Measurements from ENCODE around the gene CHIT1.
"Not testable (repeated sequence)": the region's sequence is repeated elsewhere in the genome, so short reads cannot be mapped to it uniquely, and the experiment has no call there.

The CHIT1 gene

GRCh38 chr1:203239526-203240305, 10.2 kb upstream of the CHIT1 start:
- DNase-seq: no peak
- Mint-ChIP-seq H3K4me3 (no peak overlapping the region), H3K4me1 (no peaks in the 10 kb centered on the region), H3K27me3 (peaks cover 35% of the 10 kb centered on the region), H3K27ac (no peak overlapping the region), H3K9me3 (peaks cover 17 to 26% of the 10 kb centered on the region in 2 donors)
- ATAC-seq: no peak

GRCh38 chr1:203239081-203239480, 9.6 kb upstream of the CHIT1 start:
- no peak overlapping the region for H3K4me3 Mint-ChIP-seq
- H3K9me3 Mint-ChIP-seq: peaks cover 20 to 31% of the 10 kb centered on the region in 2 donors
- peaks cover 37% of the 10 kb centered on the region for H3K27me3 Mint-ChIP-seq
- ATAC-seq (no peak), DNase-seq (no peak)
- H3K4me1 Mint-ChIP-seq: no peaks in the 10 kb centered on the region
- no peak overlapping the region for H3K27ac Mint-ChIP-seq

- no peak for DNase-seq
- Mint-ChIP-seq H3K4me3 (no peak overlapping the region), H3K27ac (peak overlapping the region in 1 of 2 donors; percentile 23), H3K4me1 (no peaks in the 10 kb centered on the region), H3K27me3 (peaks cover 43% of the 10 kb centered on the region), H3K9me3 (peaks cover 25 to 37% of the 10 kb centered on the region in 2 donors)
- no peak for ATAC-seq
Measured at GRCh38 chr1:203238535-203238934, 9.1 kb upstream of the CHIT1 start.

- not testable (repeated sequence) for ATAC-seq, DNase-seq, H3K4me1 Mint-ChIP-seq, H3K4me3 Mint-ChIP-seq, H3K27ac Mint-ChIP-seq
- peaks cover 25 to 38% of the 10 kb centered on the region in 2 donors for H3K9me3 Mint-ChIP-seq
- peaks cover 33% of the 10 kb centered on the region for H3K27me3 Mint-ChIP-seq
Measured at GRCh38 chr1:203234901-203235300, 5.4 kb upstream of the CHIT1 start.

GRCh38 chr1:203228670-203229069, 803 bp downstream of the CHIT1 start:
- ATAC-seq: no peak
- H3K4me1 Mint-ChIP-seq: no peaks in the 10 kb centered on the region
- DNase-seq: no peak
- no peak overlapping the region for H3K4me3 Mint-ChIP-seq
- H3K27me3 Mint-ChIP-seq: peaks cover 22% of the 10 kb centered on the region
- H3K27ac Mint-ChIP-seq: no peak overlapping the region
- peaks cover 2 to 3% of the 10 kb centered on the region in 2 donors for H3K9me3 Mint-ChIP-seq

GRCh38 chr1:203227371-203228083, 1.9 kb downstream of the CHIT1 start:
- no peaks in the 10 kb centered on the region for H3K4me1 Mint-ChIP-seq
- no peak overlapping the region for H3K27ac Mint-ChIP-seq
- no peak for ATAC-seq
- no peaks in the 10 kb centered on the region for H3K9me3 Mint-ChIP-seq
- peaks cover 13% of the 10 kb centered on the region for H3K27me3 Mint-ChIP-seq
- no peak overlapping the region for H3K4me3 Mint-ChIP-seq
- no peak for DNase-seq

GRCh38 chr1:203225071-203225470, 4.4 kb downstream of the CHIT1 start:
- no peak for DNase-seq
- Mint-ChIP-seq H3K9me3 (no peaks in the 10 kb centered on the region), H3K27me3 (peaks cover 13% of the 10 kb centered on the region), H3K4me3 (no peak overlapping the region), H3K27ac (peak overlapping the region in 1 of 2 donors; percentile 54), H3K4me1 (no peaks in the 10 kb centered on the region)
- ATAC-seq: no peak

- no peaks in the 10 kb centered on the region for H3K9me3 Mint-ChIP-seq
- H3K27me3 Mint-ChIP-seq: peaks cover 11% of the 10 kb centered on the region
- H3K27ac Mint-ChIP-seq: no peak overlapping the region
- DNase-seq (no peak), ATAC-seq (no peak)
- H3K4me1 Mint-ChIP-seq: no peaks in the 10 kb centered on the region
- H3K4me3 Mint-ChIP-seq: no peak overlapping the region
Measured at GRCh38 chr1:203223012-203223775, 6.3 kb downstream of the CHIT1 start.

- Mint-ChIP-seq H3K27ac (no peak overlapping the region), H3K27me3 (peaks cover 27% of the 10 kb centered on the region), H3K9me3 (no peaks in the 10 kb centered on the region), H3K4me3 (no peak overlapping the region), H3K4me1 (peaks cover 3% of the 10 kb centered on the region)
- DNase-seq (no peak), ATAC-seq (no peak)
Measured at GRCh38 chr1:203219934-203220333, 9.5 kb downstream of the CHIT1 start.

GRCh38 chr1:203219171-203219570, 10.3 kb downstream of the CHIT1 start:
- ATAC-seq (no peak), DNase-seq (no peak)
- no peaks in the 10 kb centered on the region for H3K9me3 Mint-ChIP-seq
- H3K27ac Mint-ChIP-seq: no peak overlapping the region
- peaks cover 27% of the 10 kb centered on the region for H3K27me3 Mint-ChIP-seq
- H3K4me3 Mint-ChIP-seq: no peak overlapping the region
- peaks cover 5% of the 10 kb centered on the region for H3K4me1 Mint-ChIP-seq

GRCh38 chr1:203217668-203218067, 11.8 kb downstream of the CHIT1 start:
- peaks cover 27% of the 10 kb centered on the region for H3K27me3 Mint-ChIP-seq
- DNase-seq (no peak), ATAC-seq (no peak)
- peaks cover 5% of the 10 kb centered on the region for H3K4me1 Mint-ChIP-seq
- H3K4me3 Mint-ChIP-seq: no peak overlapping the region
- no peak overlapping the region for H3K27ac Mint-ChIP-seq
- H3K9me3 Mint-ChIP-seq: no peaks in the 10 kb centered on the region

GRCh38 chr1:203217139-203217655, 12.3 kb downstream of the CHIT1 start:
- DNase-seq (no peak), ATAC-seq (no peak)
- Mint-ChIP-seq H3K4me1 (peaks cover 5% of the 10 kb centered on the region), H3K4me3 (no peak overlapping the region), H3K27me3 (peaks cover 27% of the 10 kb centered on the region), H3K9me3 (no peaks in the 10 kb centered on the region), H3K27ac (no peak overlapping the region)

GRCh38 chr1:203216274-203217138, 13.0 kb downstream of the CHIT1 start:
- DNase-seq: peak; percentile 49 to 62
- Mint-ChIP-seq H3K27ac (peak overlapping the region in 1 of 2 donors; percentile 21), H3K9me3 (no peaks in the 10 kb centered on the region), H3K4me3 (no peak overlapping the region), H3K27me3 (peaks cover 27% of the 10 kb centered on the region), H3K4me1 (peaks cover 5% of the 10 kb centered on the region)
- ATAC-seq: peak; percentile 65

GRCh38 chr1:203215573-203215972, 13.9 kb downstream of the CHIT1 start:
- Mint-ChIP-seq H3K27ac (no peak overlapping the region), H3K4me3 (no peak overlapping the region), H3K9me3 (no peaks in the 10 kb centered on the region), H3K4me1 (peaks cover 5% of the 10 kb centered on the region), H3K27me3 (peaks cover 27% of the 10 kb centered on the region)
- DNase-seq (no peak), ATAC-seq (no peak)

- ATAC-seq (no peak), DNase-seq (no peak)
- H3K27me3 Mint-ChIP-seq: peaks cover 27% of the 10 kb centered on the region
- peak overlapping the region in 1 of 2 donors; percentile 54 for H3K27ac Mint-ChIP-seq
- no peaks in the 10 kb centered on the region for H3K9me3 Mint-ChIP-seq
- H3K4me1 Mint-ChIP-seq: peaks cover 5% of the 10 kb centered on the region
- no peak overlapping the region for H3K4me3 Mint-ChIP-seq
Measured at GRCh38 chr1:203214871-203215270, 14.6 kb downstream of the CHIT1 start.
